ENCODE data around the gene SLC1A4.

- no peak for TF ChIP-seq RAD21 (IDR thresholded peaks at IDR 0.05; ENCODE audit: low read length)
- no peak for TF ChIP-seq MEF2A (IDR thresholded peaks at IDR 0.05; ENCODE audit: borderline replicate concordance, low read depth)
- TF ChIP-seq CTCF (IDR thresholded peaks at IDR 0.05) = no peak
- TF ChIP-seq RFX5 (IDR thresholded peaks at IDR 0.05; ENCODE audit: low read length) = no peak
- TF ChIP-seq FOXJ3 (CRISPR knock-in tag; IDR thresholded peaks at IDR 0.05) = no peak
- no peak for TF ChIP-seq REST (IDR thresholded peaks at IDR 0.05; ENCODE audit: low read depth, low read length)
- TF ChIP-seq RXRA (IDR thresholded peaks at IDR 0.05; ENCODE audit: borderline replicate concordance, low read depth) = no peak
- no peak for TF ChIP-seq FOSL2 (IDR thresholded peaks at IDR 0.05; ENCODE audit: borderline replicate concordance, low read depth)
- no peak for TF ChIP-seq EP300 (IDR thresholded peaks at IDR 0.05; ENCODE audit: borderline replicate concordance in 1 of 2, low read depth in 1 of 2, low read length in 1 of 2)
- no peak for TF ChIP-seq POLR2AphosphoS5 (IDR thresholded peaks at IDR 0.05; ENCODE audit: low read depth, low read length)
- TF ChIP-seq EZH2phosphoT487 (IDR thresholded peaks at IDR 0.05; ENCODE audit: borderline replicate concordance, low read depth) = no peak
- TF ChIP-seq YY1 (IDR thresholded peaks at IDR 0.05; ENCODE audit: low read depth) = no peak
- no peak for TF ChIP-seq TCF12 (IDR thresholded peaks at IDR 0.05)
These were observed 61.7 kb downstream of the SLC1A4 start for GRCh38 chr2:65050931-65051330.

All from SK-N-SH (cell line).